Upper lobe of left lung (tissue), 4 donors: Measurements from ENCODE around the gene ARHGEF10L.

Source experiments
- CTCF ChIP-seq, 6 experiments: fragments of 450-650 bp in 4 of 6; fragments of 200-600 bp in 2 of 6; sonication (generic) in 2 of 6; IDR thresholded peaks; one replicate each; pipeline ENCODE4 v1.5.1; 2016 to 2019; ENCODE audit warnings: antibody characterized with exemption in 6 of 6
- POLR2A ChIP-seq, 4 donors: fragments of 450-650 bp; IDR thresholded peaks; one replicate each; pipeline ENCODE4 v1.5.1; 2016 to 2017; ENCODE audit warnings: antibody characterized with exemption in 4 of 4, mild to moderate bottlenecking in 2 of 4

GRCh38 chr1:17657436-17657835, 117.9 kb downstream of the ARHGEF10L start:
- TF ChIP-seq CTCF (IDR thresholded peaks at IDR 0.05), result no peak
- TF ChIP-seq POLR2A (IDR thresholded peaks at IDR 0.05), result no peak
